ENCODE data around the gene NUTF2. TPM values are rescaled to one million over a fixed set of nuclear protein-coding genes. Genes with fewer than 3 reads are reported as not detected.

Gene NUTF2
- total and polyA plus RNA-seq, 2 experiments from 2014 or later, result 100 to 197 TPM

GRCh38 chr16:67845291-67846062 is 1.3 kb upstream of the NUTF2 start:
- H3K4me1 ChIP-seq (ENCODE audit: insufficient read depth), result peaks cover 39% of the 10 kb centered on the region
- no peaks in the 10 kb centered on the region for H3K27me3 ChIP-seq
- peak overlapping the region; percentile 98 for H3K4me3 ChIP-seq
- DNase-seq (ENCODE audit: low spot score), result no peak
- H3K9me2 ChIP-seq (replicated peaks; ENCODE audit: insufficient read depth), result no peaks in the 10 kb centered on the region
- 73% methylated on average over 5 of the region's 5 CpGs for WGBS (ENCODE audit: low lambda C conversion rate, missing lambda C conversion rate)
- TF ChIP-seq EZH2 (IDR thresholded peaks at IDR 0.05; ENCODE audit: borderline replicate concordance), result no peak
- no peak for TF ChIP-seq CTCF (IDR thresholded peaks at IDR 0.05; ENCODE audit: poor library complexity)
- no peak for TF ChIP-seq EZH2phosphoT487 (IDR thresholded peaks at IDR 0.05; ENCODE audit: low read depth, severe bottlenecking, unreplicated experiment)
- H2AFZ ChIP-seq, result no peak overlapping the region
- peaks cover 68% of the 10 kb centered on the region for H3K79me2 ChIP-seq
- H3K36me3 ChIP-seq (replicated peaks; ENCODE audit: insufficient read depth, low read depth), result no peaks in the 10 kb centered on the region
- peaks cover 16% of the 10 kb centered on the region for H4K20me1 ChIP-seq (ENCODE audit: insufficient read depth, poor library complexity, severe bottlenecking)
- peak overlapping the region; percentile 99 for H3K27ac ChIP-seq
- H3K9me3 ChIP-seq (ENCODE audit: low read depth), result no peaks in the 10 kb centered on the region
- H3K4me2 ChIP-seq, result peak overlapping the region; percentile 89

DNA sequence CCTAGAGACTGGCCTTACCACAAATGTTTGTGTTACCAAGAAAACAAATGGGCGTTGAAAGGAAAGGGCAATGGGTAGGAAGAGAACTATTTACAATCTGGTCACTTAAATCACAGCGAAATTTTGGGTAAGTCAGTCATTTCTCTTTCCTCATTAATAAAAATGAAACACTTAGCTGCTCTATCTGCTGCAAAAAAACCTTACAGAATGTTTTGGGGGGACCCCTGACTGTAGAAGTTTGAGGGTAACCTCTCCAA is 742 bp upstream of the NUTF2 start:
- Histone ChIP-seq H3K36me3 (replicated peaks; ENCODE audit: insufficient read depth, low read depth) (no peaks in the 10 kb centered on the region), H3K4me2 (peak overlapping the region; percentile 89), H3K27ac (peak overlapping the region; percentile 99), H3K4me3 (peak overlapping the region; percentile 98), H3K27me3 (no peaks in the 10 kb centered on the region), H4K20me1 (ENCODE audit: insufficient read depth, poor library complexity, severe bottlenecking) (peaks cover 20% of the 10 kb centered on the region), H2AFZ (peak overlapping the region; percentile 77), H3K4me1 (ENCODE audit: insufficient read depth) (peaks cover 39% of the 10 kb centered on the region), H3K79me2 (peaks cover 74% of the 10 kb centered on the region), H3K9me3 (ENCODE audit: low read depth) (no peaks in the 10 kb centered on the region), H3K9me2 (replicated peaks; ENCODE audit: insufficient read depth) (no peaks in the 10 kb centered on the region)
- DNase-seq (ENCODE audit: low spot score), result no peak
- TF ChIP-seq EZH2 (IDR thresholded peaks at IDR 0.05; ENCODE audit: borderline replicate concordance), result no peak
- no peak for TF ChIP-seq CTCF (IDR thresholded peaks at IDR 0.05; ENCODE audit: poor library complexity)
- no peak for TF ChIP-seq EZH2phosphoT487 (IDR thresholded peaks at IDR 0.05; ENCODE audit: low read depth, severe bottlenecking, unreplicated experiment)
- 23% methylated on average over 2 of the region's 2 CpGs for WGBS (ENCODE audit: low lambda C conversion rate, missing lambda C conversion rate)

DNA sequence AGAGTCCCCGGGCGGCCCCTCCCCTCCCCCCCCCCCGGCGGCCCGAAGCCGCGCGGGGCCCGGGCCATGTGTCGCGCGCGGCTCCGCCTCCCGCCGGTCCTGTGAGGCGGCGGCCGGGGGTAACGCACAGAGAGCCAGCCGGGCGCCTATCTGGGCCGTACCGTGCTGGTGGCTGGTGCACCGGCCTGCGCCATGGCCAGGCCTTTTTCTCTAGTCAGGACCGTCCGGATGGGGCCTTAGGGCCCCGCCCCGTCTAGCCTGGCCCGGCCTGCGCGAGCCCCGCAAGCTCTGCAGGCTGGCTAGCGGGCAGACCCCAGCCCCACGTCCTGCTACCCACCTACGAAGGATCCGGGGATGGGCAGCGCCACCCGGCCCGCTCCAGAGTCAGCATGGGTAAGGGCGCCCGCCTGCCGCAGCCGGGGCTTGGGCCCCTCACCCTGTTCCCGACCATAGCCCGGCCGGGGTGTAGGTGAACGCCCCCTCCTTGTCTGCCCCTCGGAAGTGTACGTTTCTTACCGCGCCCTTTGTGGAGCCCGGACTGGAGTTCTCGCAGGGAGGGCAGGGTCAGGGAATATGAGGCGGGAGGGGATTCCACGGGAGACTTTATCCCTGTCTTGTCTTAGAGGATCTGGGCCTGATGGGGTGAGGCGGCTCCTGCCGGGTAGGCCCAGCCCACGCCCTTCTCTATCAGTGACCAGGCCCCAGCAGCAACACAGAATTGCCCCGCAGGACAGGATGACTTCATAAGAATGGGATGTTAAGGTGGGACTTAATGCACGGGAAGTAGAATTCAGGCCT is 530 bp downstream of the NUTF2 start, which contains the start of gene CENPT:
Gene CENPT (minus strand): TSS at position 630 of the 798 bp plus-strand sequence. CDS start 13,834 bp downstream, outside the sequence.
- Histone ChIP-seq H3K36me3 (replicated peaks; ENCODE audit: insufficient read depth, low read depth) (no peaks in the 10 kb centered on the region), H2AFZ (peak within 1 kb of the TSS; percentile 77), H3K27ac (peak within 1 kb of the TSS; percentile 99), H3K27me3 (no peaks in the 10 kb centered on the region), H4K20me1 (ENCODE audit: insufficient read depth, poor library complexity, severe bottlenecking) (peaks cover 22% of the 10 kb centered on the region), H3K9me2 (replicated peaks; ENCODE audit: insufficient read depth) (no peaks in the 10 kb centered on the region), H3K4me1 (ENCODE audit: insufficient read depth) (peaks cover 39% of the 10 kb centered on the region), H3K4me3 (peak within 1 kb of the TSS; percentile 98), H3K9me3 (ENCODE audit: low read depth) (no peaks in the 10 kb centered on the region), H3K79me2 (peaks cover 86% of the 10 kb centered on the region), H3K4me2 (peak within 1 kb of the TSS; percentile 89)
- TF ChIP-seq EZH2phosphoT487 (IDR thresholded peaks at IDR 0.05; ENCODE audit: low read depth, severe bottlenecking, unreplicated experiment) (no peak), CTCF (IDR thresholded peaks at IDR 0.05; ENCODE audit: poor library complexity) (no peak), EZH2 (IDR thresholded peaks at IDR 0.05; ENCODE audit: borderline replicate concordance) (no peak)
- 2% methylated on average over 41 of the region's 62 CpGs for WGBS (ENCODE audit: low lambda C conversion rate, missing lambda C conversion rate)
- peak; percentile 87 for DNase-seq (ENCODE audit: low spot score)

Measured in hepatocyte (in vitro differentiated cells).